ENCODE measurements around the gene DOCK4.

DOCK4 gene

DNA sequence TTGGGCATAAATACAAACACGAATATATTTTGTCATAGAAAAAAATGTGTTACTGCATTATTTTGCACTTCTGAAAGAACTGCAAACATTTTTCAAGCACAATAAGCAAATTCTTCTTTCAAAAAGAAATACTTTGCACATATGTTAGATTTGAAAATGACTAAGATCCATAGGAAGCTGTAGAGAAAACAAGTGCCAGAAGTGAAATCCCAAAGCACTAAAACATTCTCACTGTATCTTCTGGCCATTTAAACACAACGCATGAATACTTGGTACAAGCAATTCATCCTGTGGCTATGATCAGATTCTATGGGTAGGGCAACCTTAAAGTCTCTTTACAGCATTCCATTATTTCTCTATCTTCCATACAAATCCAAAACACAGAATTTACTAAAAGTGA, 418.5 kb downstream of the DOCK4 start:
- DNase-seq (ENCODE audit: extremely low read depth in 1 of 2, low read depth in 1 of 2) = no peak

DNA sequence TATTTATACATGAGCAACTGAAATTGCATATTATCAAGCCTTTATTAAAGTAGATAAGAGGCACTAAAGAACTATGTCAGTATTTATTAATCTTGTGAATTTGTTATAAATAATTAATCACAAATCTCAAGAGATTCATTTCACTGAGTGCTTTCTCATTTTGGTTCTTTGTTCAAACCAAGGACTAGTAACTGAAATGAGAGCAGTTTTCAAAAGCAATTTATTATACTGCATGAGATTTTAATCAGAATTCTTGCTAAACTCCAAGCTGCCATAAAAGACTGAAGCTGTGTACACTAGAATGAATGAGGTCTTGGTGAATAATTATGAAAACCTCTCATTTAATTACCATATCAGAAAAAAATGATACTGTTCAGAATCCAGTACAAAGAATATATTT, 419.1 kb downstream of the DOCK4 start:
- DNase-seq (ENCODE audit: extremely low read depth in 1 of 2, low read depth in 1 of 2) = no peak

DNA sequence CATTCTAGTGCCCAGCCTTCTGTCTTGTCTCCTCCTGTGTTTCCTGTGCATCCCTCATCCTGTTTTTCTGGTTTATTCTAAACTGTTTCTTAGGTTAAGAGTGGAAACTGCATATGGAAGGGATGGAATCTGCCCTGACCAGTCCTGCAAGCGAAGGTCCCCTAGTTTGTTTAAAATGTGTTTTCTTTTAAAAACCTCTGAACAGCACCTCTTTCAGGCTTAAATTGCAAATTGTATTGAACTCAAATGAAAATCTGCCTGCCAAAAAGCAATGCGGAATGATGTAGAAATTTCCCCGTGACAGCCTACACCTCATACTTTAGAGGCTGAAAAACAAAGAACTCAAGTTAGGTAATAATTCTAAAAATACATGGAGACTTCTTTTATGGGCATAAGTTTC, 421.1 kb downstream of the DOCK4 start:
- DNase-seq (ENCODE audit: extremely low read depth in 1 of 2, low read depth in 1 of 2) = no peak

DNA sequence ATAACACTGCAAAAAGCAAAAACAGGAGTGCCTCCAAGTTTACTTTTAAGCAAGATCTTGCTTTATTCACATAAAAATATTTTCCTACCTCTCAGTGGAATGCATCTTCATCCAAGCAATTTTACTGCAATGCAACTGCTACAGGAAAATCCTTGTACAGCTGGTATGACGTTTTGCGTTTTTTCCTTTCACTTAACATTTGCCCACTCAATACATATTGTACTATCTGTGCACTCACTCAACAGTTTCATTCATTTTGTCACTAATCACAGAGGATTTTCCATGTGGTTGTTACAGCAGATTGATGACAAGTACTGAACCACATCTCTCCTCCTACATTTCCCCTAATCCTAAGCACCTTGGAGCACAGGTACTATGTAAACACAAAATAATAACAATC, 421.9 kb downstream of the DOCK4 start:
- no peak for DNase-seq (ENCODE audit: extremely low read depth in 1 of 2, low read depth in 1 of 2)

DNA sequence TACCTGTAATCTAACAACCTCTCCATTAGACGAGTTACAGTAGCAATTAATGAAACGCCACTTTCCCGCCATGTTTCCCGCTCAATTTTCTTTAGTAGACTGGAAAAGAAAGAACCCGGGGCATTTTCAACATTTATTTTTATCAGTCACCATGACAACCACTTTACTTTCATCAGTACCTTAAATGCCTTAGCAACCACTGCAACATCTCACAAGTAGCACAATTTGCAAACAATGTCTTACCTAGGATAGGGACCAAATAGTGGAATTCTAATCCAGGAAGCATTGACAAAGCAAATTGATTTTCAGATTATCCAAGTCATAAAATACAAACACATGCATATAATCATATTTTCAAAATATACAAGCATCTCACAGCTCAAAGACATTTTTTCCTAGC, 422.3 kb downstream of the DOCK4 start:
- no peak for DNase-seq (ENCODE audit: extremely low read depth in 1 of 2, low read depth in 1 of 2)

DNA sequence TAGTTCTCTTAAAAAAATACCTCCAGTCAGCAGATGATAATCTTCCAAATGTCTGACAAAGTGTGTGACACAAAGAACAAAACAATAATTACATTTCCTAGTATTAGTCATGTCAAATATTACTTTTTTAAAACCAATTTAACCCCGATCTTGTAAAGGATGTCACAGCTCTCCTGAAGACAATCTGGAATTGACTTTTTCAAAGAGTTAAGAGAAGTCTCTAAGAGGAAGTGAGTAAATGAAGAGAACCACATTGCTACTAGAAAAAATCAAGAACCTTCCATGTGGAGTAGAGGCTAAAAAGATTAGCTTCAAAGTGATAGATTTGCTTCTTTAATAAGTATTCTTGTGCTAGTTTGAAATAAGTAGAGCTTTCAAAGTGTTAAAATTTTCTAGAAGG, 425.7 kb downstream of the DOCK4 start:
- DNase-seq (ENCODE audit: extremely low read depth in 1 of 2, low read depth in 1 of 2) = no peak

DNA sequence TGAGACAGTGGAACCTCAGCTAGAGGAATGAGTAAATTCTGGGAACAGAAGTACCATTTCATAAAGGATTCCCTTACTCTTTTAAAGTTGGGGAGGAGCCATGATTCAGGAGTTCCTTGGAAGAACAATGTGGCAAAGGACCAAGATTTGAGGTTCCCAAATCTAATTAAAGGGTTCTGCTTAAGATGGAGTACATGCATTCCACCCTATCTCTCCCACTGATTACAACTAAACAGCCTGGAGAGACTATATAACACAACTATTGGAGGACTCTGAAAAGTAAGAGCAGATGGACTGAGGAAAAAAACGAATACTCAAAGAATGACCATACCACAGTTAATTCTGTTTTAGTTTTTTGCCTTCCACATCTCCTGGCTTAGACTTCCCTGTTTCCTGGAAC, 431.0 kb downstream of the DOCK4 start:
- no peak for DNase-seq (ENCODE audit: extremely low read depth in 1 of 2, low read depth in 1 of 2)

DNA sequence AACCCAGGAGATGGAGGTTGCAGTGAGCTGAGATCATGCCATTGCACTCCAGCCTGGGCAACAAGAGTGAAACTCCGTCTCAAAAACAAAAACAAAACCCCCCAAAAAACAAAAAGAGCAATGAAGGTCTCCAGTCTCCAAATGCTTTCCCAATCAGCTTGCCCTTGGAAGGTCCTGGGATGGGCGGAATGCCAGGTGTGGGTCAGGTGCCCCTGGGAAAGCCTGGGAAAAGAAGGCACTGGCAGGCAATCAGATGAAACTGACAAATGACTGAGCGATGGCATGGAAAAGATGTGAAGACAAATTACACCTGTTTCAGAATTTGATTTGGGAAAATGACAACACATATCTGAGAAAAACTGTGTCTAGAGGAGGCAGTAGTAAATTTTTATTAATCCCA, 433.5 kb downstream of the DOCK4 start:
- no peak for DNase-seq (ENCODE audit: extremely low read depth in 1 of 2, low read depth in 1 of 2)

DNA sequence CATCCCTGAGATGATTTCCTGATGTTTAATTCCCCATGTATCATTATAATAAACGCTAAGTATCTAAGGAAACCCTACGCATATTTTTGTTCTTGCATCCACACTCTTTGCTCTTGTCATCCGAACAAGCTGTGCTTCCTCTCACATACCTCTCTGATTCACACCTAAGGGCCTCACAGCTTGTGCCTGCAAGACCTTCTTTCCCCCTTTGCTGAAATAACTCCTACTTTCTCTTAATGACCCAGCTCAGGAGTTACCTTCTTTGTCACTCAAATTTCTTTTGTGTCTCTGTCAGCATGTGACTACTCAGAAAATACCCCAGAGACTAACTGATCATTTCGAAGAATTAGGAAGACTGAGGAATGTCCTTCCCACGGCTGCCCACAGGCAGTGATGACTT, 434.6 kb downstream of the DOCK4 start:
- DNase-seq (ENCODE audit: extremely low read depth in 1 of 2, low read depth in 1 of 2) = no peak

DNA sequence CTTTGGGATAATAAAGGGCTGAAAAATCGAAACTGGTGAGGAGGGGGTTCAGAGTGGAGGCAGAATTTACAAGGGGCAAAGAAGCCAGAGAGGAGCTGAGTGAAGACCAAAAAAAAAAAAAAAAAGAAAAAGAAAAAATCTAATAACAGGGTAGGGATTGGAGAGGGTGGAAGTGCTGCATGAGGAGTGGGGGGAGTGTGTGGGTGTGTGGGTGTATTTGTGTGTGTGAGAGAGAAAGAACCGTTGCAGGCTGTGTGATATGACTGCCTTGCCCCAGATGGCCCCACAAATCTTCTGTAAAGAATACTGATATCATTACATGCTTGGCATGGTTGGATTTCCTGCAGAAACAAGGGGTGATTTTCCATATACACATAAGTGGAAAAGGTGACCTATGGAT, 436.1 kb downstream of the DOCK4 start:
- DNase-seq (ENCODE audit: extremely low read depth in 1 of 2, low read depth in 1 of 2) = no peak

DNA sequence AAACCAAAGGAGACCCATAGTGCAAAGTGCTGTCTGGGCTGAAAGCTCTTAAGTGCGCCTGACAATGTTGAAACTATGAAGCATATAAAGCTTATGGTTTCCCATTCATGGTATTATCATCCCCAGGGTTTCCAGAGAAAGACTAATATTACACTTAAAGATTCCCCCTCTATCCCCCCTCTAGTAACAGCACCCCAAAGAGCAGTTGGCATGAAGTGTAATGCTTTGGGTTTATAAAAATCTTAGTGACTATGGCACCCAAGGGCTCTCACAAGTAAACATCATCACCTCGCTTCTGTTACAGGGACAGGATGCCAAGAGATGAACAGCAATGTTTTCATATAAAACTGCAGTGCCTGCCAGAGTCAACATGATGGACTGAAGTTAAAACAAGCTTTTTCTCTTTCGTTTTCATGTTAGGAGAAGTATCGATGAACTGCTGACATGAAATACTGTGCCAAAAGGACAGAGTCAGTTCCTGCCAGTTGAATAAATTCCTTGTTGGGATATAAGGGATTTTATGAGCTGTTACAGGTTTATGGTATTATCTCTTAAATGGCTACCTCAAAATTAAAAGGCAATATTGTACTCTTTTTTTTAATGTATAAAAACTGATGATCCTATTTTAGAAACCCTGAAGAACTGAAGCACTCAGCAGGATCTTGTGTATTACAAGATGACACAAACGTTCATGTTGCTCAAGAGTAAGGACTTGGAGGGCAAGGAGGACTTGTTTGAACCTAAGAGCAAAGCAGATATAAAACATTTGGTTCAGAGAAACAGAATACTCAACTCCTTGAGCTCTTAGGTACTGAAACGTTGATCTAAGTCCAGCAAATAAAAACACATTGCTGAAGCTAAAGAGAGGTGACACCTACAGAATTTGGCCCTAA, 440.2 kb downstream of the DOCK4 start:
- no peak for DNase-seq (ENCODE audit: extremely low read depth in 1 of 2, low read depth in 1 of 2)

DNA sequence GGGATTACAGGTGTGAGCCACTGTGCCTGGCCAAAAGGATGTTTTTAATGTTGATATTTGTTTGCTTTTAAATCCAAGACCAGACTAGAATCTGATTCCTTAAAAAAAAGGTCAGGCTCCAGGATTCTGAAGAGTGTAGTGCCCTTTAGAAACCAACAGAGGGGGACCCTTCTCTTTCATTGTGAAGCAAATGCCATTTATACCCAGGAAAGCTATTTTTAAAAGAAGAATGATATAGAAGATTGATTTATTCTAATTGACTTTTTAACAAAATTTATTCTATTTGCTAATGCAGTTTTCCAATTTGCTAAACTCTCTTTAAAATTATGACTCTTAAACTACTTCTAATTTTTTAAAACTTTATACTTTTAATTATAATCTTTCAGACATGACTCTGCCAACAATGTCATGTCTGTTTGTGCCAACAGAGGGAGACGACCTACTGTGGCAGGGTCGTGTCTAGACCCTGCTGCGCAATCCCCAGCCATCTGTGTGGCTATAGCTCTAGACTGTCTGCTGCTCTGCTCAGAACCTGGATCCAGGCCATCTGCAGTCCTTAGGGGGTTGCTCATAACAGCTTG, 442.9 kb downstream of the DOCK4 start:
- no peak for DNase-seq (ENCODE audit: extremely low read depth in 1 of 2, low read depth in 1 of 2)

DNA sequence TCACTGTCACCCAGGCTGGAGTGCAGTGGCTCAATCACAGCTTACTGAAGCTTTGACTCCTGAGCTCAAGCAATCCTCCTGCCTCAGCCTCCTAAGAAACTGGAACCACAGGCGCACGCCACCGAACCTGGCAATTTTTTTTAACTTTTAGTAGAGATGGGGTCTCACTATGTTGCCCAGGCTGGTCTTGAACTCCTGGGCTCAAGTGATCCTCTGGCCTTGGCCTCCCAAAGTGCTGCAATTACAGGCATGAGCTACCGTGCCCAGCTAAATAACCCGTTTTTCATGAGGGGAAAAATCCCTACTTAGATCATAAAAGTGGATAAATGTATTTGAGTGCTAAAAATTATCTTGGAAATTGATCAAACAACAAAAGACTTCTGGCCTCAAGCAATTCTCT, 443.4 kb downstream of the DOCK4 start:
- no peak for DNase-seq (ENCODE audit: extremely low read depth in 1 of 2, low read depth in 1 of 2)

DNA sequence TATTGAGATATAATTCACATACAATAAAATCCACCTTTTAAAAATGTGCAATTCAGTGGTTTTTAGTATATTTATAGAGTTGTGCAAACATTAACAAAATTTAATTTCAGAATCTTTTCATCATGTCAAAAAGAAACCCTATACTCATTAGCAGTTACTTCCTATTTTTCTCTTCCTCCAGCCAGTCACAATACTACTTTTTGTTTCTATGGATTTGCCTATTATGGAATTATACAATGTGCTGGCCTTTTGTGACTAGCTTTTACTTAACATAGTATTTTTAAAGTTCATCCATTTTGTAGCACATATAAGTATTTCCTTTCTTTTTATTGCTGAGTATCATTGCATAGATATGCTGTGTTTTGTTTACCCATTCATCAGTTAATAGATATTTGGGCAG, 444.0 kb downstream of the DOCK4 start:
- no peak for DNase-seq (ENCODE audit: extremely low read depth in 1 of 2, low read depth in 1 of 2)

DNA sequence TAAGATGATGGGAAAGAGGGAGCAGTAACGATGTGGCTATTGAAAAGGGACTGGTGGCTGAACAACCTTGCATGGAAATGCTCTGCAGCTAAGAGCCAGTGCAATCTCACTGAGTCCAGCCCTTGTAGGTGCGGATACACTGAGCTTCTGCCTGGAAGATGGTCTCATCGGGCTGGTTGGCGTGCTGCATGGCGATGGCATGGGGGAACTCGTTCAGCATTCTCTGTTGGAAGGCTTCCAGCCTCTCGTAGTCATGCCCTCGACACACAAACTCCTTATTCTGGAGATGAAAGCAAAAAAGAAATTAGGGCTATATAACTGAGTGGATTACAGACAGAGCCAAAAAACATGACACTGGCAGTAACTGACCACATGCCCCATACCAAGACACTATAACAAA, 446.2 kb downstream of the DOCK4 start:
- DNase-seq (ENCODE audit: extremely low read depth in 1 of 2, low read depth in 1 of 2) = no peak

DNA sequence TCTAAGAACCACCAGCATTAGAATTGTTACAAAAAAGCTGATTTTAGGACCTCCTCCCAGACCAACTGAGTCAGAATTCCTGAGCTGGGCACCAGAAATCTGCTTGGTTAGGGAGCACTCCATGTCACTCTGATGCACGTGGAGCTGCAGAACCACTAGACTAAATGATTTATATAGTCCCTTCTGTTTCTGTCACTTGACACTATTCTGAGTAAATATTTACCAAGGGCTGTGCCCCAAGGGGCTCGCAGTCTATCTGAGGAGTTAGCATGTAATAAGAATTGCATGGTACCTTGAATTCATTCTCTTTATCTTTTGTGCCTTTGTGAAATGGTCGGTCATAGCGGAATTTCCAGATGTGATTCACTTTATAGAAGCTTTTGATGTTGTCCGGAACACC, 447.9 kb downstream of the DOCK4 start:
- no peak for DNase-seq (ENCODE audit: extremely low read depth in 1 of 2, low read depth in 1 of 2)

DNA sequence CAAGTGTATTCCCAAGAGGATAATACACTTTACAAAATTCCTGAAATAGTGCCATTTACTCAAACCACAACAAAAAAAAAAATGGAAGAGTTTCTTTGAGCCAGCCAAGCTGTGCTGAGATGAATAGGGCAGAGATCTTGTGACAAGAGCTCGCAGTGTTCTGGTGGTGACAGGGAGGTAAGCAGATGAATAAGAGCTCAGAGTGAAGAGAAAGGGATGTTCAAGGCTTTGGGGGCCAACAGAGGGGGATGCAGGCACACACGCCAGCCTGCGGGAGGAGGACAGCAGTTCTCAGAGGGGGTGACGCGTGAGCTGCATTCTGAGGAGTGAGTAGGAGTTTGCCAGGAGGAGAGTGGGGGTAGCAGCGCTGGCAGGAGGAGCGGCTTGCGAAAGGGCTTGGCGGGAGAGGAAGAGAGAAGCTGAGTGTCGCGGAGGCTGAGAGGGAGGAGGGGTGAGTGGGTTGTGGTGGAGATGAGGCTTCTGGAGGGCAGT, 449.5 kb downstream of the DOCK4 start:
- no peak for DNase-seq (ENCODE audit: extremely low read depth in 1 of 2, low read depth in 1 of 2)

DNA sequence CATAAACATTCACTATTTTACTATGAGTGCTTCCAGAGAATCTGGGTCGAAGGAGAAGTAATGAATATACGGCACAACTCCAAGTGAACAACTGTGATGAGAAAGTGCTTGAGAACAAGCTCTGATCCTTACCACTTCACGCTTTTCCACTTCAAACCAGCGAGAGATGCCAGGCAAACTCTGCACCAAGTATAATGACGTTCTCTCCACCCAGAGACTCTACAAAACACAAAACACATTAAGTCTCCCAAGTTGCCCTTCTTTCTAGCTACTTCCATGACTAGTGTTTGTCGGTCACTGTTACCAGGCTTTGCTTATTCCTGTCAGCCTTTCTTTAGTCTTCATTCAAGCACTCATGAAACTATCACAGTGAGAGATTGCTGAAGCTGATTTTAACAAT, 450.8 kb downstream of the DOCK4 start:
- no peak for DNase-seq (ENCODE audit: extremely low read depth in 1 of 2, low read depth in 1 of 2)

DNA sequence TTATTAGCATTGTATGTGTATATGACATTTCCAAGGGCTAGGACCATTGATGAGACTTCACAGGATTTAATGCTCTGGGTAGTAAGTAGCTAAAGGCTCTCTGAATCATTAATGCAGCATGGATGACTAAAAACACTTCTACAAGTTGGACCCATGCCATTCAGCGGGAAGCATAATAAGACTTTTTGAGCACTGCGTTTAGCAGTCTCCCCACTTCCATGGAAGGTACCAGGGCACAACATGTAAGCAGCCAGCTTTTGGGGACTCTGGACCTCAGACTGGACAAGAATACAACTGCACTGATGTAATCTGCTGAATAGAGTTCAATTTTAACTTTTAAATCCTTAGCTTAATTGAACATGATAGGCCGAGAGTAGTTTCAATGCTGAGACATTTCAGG, 452.2 kb downstream of the DOCK4 start:
- DNase-seq (ENCODE audit: extremely low read depth in 1 of 2, low read depth in 1 of 2) = no peak

DNA sequence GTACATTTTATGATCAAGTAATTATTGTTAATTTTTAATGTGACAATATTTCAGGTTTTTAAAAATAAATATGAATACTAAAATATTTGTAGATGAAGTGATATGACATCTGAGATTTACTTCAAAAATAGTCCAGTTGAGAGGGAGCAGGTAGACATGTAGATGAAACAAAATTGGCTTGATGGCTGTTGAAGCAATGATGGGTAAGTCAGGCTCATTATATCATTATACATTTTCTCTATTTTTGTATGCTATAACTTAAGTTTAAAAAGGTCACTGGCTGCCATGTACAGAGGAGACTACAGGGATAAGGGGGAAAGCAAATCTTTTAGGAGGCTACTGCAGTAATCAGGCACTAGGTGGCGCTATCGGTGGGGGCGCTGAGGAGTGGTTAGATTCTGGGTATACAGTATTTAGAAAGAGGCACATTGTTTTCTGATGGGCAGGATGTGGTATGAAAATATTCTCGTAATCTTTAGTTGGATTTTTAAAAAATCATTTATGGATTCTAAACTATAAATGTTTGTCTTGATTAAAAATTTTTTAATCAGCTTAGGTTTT, 454.1 kb downstream of the DOCK4 start:
- peak in 1 of 2 donors; percentile 28 for DNase-seq (ENCODE audit: extremely low read depth in 1 of 2, low read depth in 1 of 2)

DNA sequence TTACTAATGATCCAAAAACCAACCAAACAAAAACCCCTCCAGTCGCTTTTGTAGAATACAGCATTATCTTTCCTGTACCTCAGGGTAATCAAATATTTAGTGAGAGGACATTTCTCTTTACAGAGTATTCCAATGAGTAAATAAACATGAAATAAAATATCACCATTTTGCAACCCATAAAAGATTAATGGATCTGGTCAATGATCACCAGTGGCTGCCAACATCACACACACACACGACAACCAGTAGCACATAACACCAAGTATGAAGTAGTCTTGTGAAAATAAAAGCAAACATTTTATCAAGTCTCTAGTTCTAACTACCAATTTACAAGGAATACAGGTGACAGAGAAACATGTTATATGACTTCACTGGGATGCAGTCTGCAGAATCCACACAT, 455.3 kb downstream of the DOCK4 start:
- no peak for DNase-seq (ENCODE audit: extremely low read depth in 1 of 2, low read depth in 1 of 2)

DNA sequence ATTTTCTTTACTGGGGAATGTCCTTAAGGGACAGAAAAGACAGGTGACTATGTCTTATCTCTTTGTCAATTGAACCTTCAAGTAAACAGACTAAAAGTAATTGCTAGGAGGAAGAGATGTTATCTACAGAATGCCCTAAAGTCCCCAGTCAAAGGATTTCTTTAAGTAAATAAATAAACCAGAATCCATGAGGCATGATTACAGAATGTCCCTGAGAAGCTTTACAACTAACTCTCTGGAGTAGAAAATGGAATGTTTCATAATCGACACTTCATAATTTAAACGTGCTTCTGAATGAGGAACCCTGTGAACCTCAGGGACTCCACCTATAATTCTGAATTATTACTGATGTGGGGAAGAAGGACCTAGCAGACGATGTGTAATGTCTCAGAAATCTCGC, 456.0 kb downstream of the DOCK4 start:
- no peak for DNase-seq (ENCODE audit: extremely low read depth in 1 of 2, low read depth in 1 of 2)
